GM18508 (cell line): ENCODE data around the gene CILP.
"Not testable (repeated sequence)": the region's sequence is repeated elsewhere in the genome, so short reads cannot be mapped to it uniquely, and the experiment has no call there.

Source experiments
- ATAC-seq: cut with Tn5 transposase; IDR thresholded peaks from one replicate; pipeline ENCODE4 v1.9.1; 2021; ENCODE audit warnings: moderate number of reproducible peaks; ENCODE audit not compliant: insufficient read depth, unreplicated experiment

CILP gene

DNA sequence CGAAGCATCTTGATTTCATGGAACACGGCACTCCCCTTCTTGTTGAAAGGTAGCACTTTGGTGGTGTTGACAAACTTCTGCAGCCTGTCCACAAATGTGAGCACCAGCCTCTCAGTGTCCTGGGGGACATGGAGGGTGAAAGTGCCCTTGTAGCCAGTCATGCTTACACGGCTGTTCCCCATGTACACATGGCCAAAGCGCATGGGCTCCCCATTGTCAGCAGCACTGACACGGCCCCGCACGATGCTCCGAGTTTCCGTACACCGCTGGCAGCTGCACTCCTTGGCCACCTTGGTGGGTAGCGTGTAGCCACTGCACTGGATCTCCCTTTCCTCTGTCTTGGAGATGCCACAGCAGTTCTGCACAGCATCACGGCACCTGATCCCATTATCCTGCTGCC lies 12.7 kb downstream of the CILP start:
- no peak for ATAC-seq

DNA sequence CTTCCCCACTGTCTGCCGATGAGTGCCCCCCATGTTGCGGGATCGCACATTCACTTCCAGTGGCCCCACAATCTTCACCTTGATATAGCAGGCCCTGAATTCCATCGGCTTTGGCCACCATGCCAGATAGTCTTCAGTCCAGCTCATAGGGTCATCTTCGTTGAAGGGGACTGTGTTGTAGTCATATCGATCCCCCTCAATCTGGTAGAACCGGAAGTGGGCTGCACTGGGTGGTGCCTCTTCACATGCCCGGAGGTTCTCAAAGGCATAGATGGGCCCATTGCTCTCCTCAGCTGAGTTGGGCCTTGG lies 14.0 kb downstream of the CILP start:
- no peak for ATAC-seq

- no peak for ATAC-seq
These were observed 14.5 kb downstream of the CILP start for GRCh38 chr15:65196637-65197336.

GRCh38 chr15:65195548-65195923 lies 15.7 kb downstream of the CILP start:
- ATAC-seq = no peak

GRCh38 chr15:65194826-65195547 lies 16.3 kb downstream of the CILP start:
- no peak for ATAC-seq

- no peak for ATAC-seq
These were observed 19.3 kb downstream of the CILP start for GRCh38 chr15:65192016-65192415.

GRCh38 chr15:65189102-65189740 lies 22.1 kb downstream of the CILP start:
- ATAC-seq = no peak

DNA sequence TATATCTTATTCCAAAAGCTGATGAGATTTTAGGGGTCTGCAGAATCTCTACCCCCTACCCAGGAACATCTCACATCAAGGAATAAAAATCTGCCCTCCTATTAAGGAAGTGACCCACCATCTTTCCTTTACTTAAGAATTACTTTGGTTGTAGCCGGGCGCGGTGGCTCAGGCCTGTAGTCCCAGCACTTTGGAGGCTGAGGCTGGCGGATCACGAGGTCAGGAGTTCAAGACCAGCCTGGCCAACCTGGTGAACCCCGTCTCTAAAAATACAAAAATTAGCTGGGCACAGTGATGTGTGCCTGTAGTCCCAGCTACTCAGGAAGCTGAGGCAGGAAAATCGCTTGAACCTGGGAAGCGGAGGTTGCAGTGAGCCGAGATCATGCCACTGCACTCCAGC lies 22.8 kb downstream of the CILP start:
- ATAC-seq = not testable (repeated sequence)

- ATAC-seq = peak; percentile 47
These were observed 26.2 kb downstream of the CILP start, which contains the start of gene CLPX for GRCh38 chr15:65184868-65185717. TSS of gene CLPX (minus strand) at chr15:65185342. CDS start at chr15:65185153, 189 bp downstream.

DNA sequence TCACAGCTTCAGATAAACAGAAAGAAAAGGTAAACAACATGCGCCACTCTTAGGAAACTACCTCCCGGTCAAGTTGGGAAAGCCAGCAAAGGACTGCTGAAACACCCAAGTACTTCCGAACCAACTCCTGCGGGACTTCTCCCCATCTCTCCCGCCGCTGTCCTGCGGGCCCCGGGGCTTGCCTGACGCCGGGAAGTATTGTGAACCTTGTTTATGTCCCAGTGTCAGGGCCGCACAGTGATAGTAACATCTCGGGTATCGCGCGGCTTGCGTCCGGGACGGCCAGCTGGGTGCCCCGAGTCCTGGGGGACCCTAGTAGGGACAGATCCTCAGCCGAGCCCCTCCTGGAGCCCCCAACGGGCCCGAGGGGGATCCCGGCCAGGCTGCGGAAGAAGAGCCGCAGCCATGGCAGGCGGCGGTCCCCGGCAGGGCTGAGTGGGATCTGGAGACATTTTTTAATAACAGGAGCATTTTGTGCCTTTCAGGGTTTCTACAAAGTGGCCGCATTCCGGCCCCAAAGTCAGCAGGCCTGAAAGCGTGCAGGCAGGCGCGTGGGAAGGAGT lies 26.9 kb downstream of the CILP start:
- ATAC-seq = no peak

- no peak for ATAC-seq
These were observed 27.5 kb downstream of the CILP start for GRCh38 chr15:65183865-65184159.

- no peak for ATAC-seq
These were observed 28.7 kb downstream of the CILP start for GRCh38 chr15:65182538-65182937.

DNA sequence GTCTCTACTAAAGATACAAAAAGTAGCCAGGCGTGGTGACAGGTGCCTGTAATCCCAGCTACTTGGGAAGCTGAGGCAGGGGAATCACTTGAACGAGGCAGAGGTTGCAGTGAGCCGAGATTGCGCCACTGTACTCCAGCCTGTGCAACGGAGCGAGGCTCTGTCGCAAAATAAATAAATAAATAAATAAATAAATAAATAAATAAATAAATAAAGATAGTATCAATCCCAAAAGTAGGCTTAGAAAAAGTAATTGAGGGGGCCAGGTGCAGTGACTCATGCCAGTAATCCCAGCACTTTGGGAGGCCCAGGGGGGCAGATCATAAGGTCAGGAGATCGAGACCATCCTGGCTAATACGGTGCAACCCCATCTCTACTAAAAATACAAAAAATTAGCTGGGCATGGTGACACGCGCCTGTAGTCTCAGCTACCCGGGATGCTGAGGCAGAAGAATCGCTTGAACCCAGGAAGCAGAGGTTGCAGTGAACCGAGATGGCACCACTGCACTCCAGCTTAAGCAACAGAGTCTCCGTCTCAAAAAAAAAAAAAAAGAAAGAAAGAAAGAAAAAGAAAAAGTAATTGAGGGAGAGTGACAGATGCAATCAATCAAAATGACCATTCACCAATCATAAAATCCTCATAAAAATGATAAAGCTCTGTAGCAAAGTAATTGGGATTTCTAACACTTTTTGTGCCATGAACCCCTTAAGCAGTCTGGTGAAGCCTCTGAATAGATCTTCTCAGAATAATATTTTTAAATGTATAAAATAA lies 29.5 kb downstream of the CILP start:
- not testable (repeated sequence) for ATAC-seq

- ATAC-seq = no peak
These were observed 31.1 kb downstream of the CILP start for GRCh38 chr15:65180167-65180566.

DNA sequence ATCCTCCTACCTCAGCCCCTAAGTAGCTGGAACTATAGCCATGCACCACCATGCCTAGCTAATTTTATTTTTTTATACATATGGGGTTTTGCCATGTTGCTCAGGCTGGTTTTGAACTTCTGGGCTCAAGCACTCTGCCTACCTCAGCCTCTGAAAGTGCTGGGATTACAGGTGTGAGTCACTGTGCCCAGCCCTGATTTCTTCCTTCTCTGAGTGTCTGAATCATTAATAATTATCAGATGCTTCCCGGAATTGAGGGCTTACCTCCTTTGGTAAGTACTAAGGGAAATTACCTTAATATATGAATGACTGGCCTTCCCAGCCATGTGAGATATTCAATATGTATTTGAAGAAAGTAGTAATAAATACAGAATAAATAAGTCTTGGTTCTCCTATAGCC lies 33.4 kb downstream of the CILP start:
- no peak for ATAC-seq

DNA sequence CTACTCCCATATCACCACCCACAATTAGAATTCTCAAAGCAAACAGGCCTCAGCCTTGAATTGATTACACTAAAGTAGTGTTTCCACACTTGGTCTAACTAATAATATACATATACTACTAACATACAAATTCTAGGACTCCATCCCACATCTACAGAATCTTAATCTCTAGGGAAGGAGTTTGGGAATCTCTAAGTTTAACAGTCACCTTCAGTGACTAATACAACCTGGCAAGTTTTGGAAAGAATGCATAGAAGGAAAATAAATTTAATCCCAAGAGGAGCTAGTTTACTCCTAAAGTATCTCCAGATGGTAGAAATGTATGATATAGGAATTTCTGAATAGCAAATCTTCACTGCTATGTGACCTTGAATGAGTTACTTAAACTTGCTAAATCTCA lies 35.2 kb downstream of the CILP start:
- ATAC-seq = no peak

GRCh38 chr15:65175511-65175910 lies 35.8 kb downstream of the CILP start:
- ATAC-seq = no peak

GRCh38 chr15:65174509-65174908 lies 36.8 kb downstream of the CILP start:
- ATAC-seq = no peak

DNA sequence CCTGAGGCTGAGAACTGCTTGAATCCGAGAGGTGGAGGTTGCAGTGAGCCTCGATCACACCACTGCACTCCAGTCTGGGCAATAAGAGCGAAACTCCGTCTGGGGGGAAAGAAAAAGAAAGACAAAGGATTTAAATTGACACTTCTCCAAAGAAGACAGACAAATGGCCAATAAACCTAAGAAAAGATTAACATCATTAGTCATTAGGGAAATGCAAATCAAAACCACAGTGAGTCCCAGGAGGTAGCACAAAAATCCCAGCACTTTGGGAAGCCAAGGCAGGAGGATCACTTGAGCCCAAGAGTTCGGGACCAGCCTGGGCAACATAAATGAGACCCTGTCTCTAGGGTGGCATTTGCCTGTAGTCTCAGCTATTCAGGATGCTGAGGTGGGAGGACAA lies 38.7 kb downstream of the CILP start:
- ATAC-seq = no peak

GRCh38 chr15:65171428-65171827 lies 39.8 kb downstream of the CILP start:
- no peak for ATAC-seq
